Hepatocyte (in vitro differentiated cells): ENCODE data around the gene THSD1. TPM values are rescaled to one million over a fixed set of nuclear protein-coding genes. Genes with fewer than 3 reads are reported as not detected.

ENCODE experiments used
- DNase-seq: peaks from one replicate; pipeline ENCODE4 v3.0.0-alpha.2; 2016; ENCODE audit warnings: low spot score
- H2AFZ ChIP-seq: fragments of 200-600 bp; sonication (generic); 2 replicates; pipeline ENCODE4 v1.6.0; 2016; ENCODE audit warnings: antibody characterized with exemption, mild to moderate bottlenecking
- H3K27ac ChIP-seq: fragments of 200-600 bp; sonication (generic); 2 replicates; pipeline ENCODE4 v1.5.1; 2016; ENCODE audit warnings: mild to moderate bottlenecking
- H3K27me3 ChIP-seq: fragments of 200-600 bp; sonication (generic); 2 replicates; pipeline ENCODE4 v1.6.1; 2016
- H3K36me3 ChIP-seq: fragments of 200-600 bp; sonication (generic); replicated peaks from 2 replicates; pipeline ENCODE4 v1.5.1; 2016; ENCODE audit warnings: low read depth; ENCODE audit not compliant: insufficient read depth
- H3K4me1 ChIP-seq: fragments of 200-600 bp; sonication (generic); 2 replicates; pipeline ENCODE4 v1.5.1; 2016; ENCODE audit warnings: mild to moderate bottlenecking, moderate library complexity; ENCODE audit not compliant: insufficient read depth
- H3K4me2 ChIP-seq: fragments of 200-600 bp; sonication (generic); 2 replicates; pipeline ENCODE4 v1.6.0; 2016
- H3K4me3 ChIP-seq: fragments of 200-600 bp; sonication (generic); 2 replicates; pipeline ENCODE4 v1.5.1; 2016; ENCODE audit warnings: mild to moderate bottlenecking
- H3K79me2 ChIP-seq: fragments of 200-600 bp; sonication (generic); 2 replicates; pipeline ENCODE4 v1.6.0; 2017; ENCODE audit warnings: mild to moderate bottlenecking
- H3K9me2 ChIP-seq: fragments of 200-600 bp; sonication (generic); replicated peaks from 2 replicates; pipeline ENCODE4 v1.6.0; 2017; ENCODE audit warnings: mild to moderate bottlenecking; ENCODE audit not compliant: insufficient read depth
- H3K9me3 ChIP-seq: fragments of 200-600 bp; sonication (generic); 2 replicates; pipeline ENCODE4 v1.5.1; 2016; ENCODE audit warnings: low read depth, mild to moderate bottlenecking
- H4K20me1 ChIP-seq: fragments of 200-600 bp; sonication (generic); 2 replicates; pipeline ENCODE4 v1.6.0; 2016; ENCODE audit warnings: mild to moderate bottlenecking; ENCODE audit not compliant: insufficient read depth, poor library complexity, severe bottlenecking
- CTCF ChIP-seq: fragments of 200-600 bp; sonication (generic); IDR thresholded peaks from 2 replicates; pipeline ENCODE4 v1.5.1; 2016; ENCODE audit warnings: antibody characterized with exemption, mild to moderate bottlenecking; ENCODE audit not compliant: poor library complexity
- EZH2 ChIP-seq: fragments of 200-600 bp; sonication (generic); IDR thresholded peaks from 2 replicates; pipeline ENCODE4 v1.6.1; 2016; ENCODE audit warnings: antibody characterized with exemption, mild to moderate bottlenecking, borderline replicate concordance
- EZH2phosphoT487 ChIP-seq: fragments of 200-600 bp; sonication (generic); IDR thresholded peaks from one replicate; pipeline ENCODE4 v1.6.1; 2018; ENCODE audit warnings: antibody characterized with exemption, mild to moderate bottlenecking, low read depth, moderate library complexity; ENCODE audit not compliant: unreplicated experiment, severe bottlenecking
- WGBS: methylation state at CpG from one replicate; pipeline ENCODE4 v1.1.6; 2016; ENCODE audit warnings: low lambda C conversion rate; ENCODE audit errors: missing lambda C conversion rate; 5-methylcytosine and 5-hydroxymethylcytosine counted together
- polyA plus RNA-seq: library from polyadenylated mRNA; unstranded; fragments of >200 nt; fragmentation: Nextera tagmentation; extraction: Ambion mirVana; gene quantifications from 2 replicates; pipeline ENCODE4 v1.2.1, GENCODE V29; 2016
- total RNA-seq: library from RNA; depleted of rRNA; stranded (reverse); fragments of >200 nt; gene quantifications from 2 replicates; pipeline ENCODE4 v1.2.3, GENCODE V29; 2014

Gene THSD1
- total and polyA plus RNA-seq, 2 experiments from 2014 or later, result 1.00 to 1.4 TPM

GRCh38 chr13:52447815-52448552 is 42.0 kb upstream of the THSD1 start:
- Histone ChIP-seq H3K9me2 (no peaks in the 10 kb centered on the region), H3K79me2 (peaks cover 65% of the 10 kb centered on the region), H3K27me3 (no peaks in the 10 kb centered on the region), H2AFZ (no peak overlapping the region), H3K4me3 (no peak overlapping the region), H3K27ac (no peak overlapping the region), H4K20me1 (peaks cover 28% of the 10 kb centered on the region), H3K4me1 (peaks cover 14% of the 10 kb centered on the region), H3K9me3 (no peaks in the 10 kb centered on the region), H3K4me2 (peak overlapping the region; percentile 73), H3K36me3 (no peaks in the 10 kb centered on the region)
- TF ChIP-seq EZH2 (no peak), CTCF (no peak), EZH2phosphoT487 (no peak)
- DNase-seq, result no peak
- 81% methylated on average over 5 of the region's 5 CpGs for WGBS

GRCh38 chr13:52447354-52447753 is 41.4 kb upstream of the THSD1 start:
- Histone ChIP-seq H3K9me3 (no peaks in the 10 kb centered on the region), H4K20me1 (peaks cover 29% of the 10 kb centered on the region), H3K4me2 (peak overlapping the region; percentile 73), H3K36me3 (no peaks in the 10 kb centered on the region), H3K79me2 (peaks cover 71% of the 10 kb centered on the region), H3K4me3 (no peak overlapping the region), H3K4me1 (peaks cover 14% of the 10 kb centered on the region), H3K9me2 (no peaks in the 10 kb centered on the region), H3K27me3 (no peaks in the 10 kb centered on the region), H3K27ac (no peak overlapping the region), H2AFZ (no peak overlapping the region)
- no peak for DNase-seq
- no peak for TF ChIP-seq EZH2phosphoT487
- no peak for TF ChIP-seq CTCF
- no peak for TF ChIP-seq EZH2
- WGBS, result 91% methylated on average over 2 of the region's 2 CpGs

GRCh38 chr13:52446265-52446664 is 40.3 kb upstream of the THSD1 start:
- no peak for TF ChIP-seq EZH2phosphoT487
- no peak for TF ChIP-seq EZH2
- TF ChIP-seq CTCF, result no peak
- Histone ChIP-seq H3K27me3 (no peaks in the 10 kb centered on the region), H3K4me2 (no peak overlapping the region), H3K4me1 (peaks cover 14% of the 10 kb centered on the region), H3K36me3 (no peaks in the 10 kb centered on the region), H2AFZ (no peak overlapping the region), H3K9me3 (no peaks in the 10 kb centered on the region), H4K20me1 (peaks cover 29% of the 10 kb centered on the region), H3K79me2 (peaks cover 77% of the 10 kb centered on the region), H3K9me2 (no peaks in the 10 kb centered on the region), H3K27ac (no peak overlapping the region), H3K4me3 (no peak overlapping the region)
- no peak for DNase-seq
- WGBS, result 90% methylated on average over 1 of the region's 1 CpG
